Ecto neural progenitor cell (in vitro differentiated cells): Measurements from ENCODE around the gene CEP135.

ENCODE experiments used
- DNase-seq: peaks from one replicate; pipeline ENCODE4 v3.0.0-alpha.2; 2018; ENCODE audit warnings: low spot score

The CEP135 gene

DNA sequence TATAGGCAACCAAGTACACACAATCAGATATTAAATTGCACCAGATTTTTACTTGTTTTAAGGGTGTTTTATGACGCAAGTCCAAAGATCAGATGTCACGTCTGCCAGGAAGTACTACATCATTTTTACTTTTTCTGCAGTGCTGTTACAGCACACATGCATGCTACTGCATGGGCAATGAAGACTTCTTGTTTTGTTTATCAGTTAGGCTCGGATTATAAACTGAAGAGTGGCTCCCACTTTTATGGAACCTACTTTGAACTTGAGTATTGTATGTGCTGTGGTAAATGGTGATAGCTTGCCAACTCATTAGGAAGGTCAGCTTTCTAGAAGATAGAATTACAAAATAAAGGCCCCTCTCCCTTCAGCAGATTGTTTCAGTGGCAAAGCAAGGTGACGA, 131.6 kb downstream of the CEP135 start:
- no peak for DNase-seq

DNA sequence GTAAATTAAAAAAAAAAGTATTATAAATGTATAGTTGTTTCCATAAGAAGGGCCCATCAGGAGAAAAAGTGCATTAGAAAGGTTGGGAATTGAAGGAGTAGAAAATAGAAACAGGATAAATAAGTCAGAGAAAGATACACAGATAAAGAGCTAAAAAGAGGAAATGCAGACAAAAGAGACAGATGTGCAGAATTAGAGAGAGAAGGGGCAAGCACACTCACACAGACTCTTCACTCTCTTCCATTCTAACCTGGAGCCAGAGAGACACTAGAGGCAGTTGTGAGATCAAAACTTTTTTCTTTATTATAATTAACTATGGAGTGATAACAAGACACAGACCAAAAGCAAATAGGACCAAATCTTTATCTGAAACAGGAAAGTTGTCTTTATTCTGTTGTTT, 134.1 kb downstream of the CEP135 start:
- no peak for DNase-seq
